Transverse colon (tissue), 4 donors: Measurements from ENCODE around the gene ADAM11. TPM values are rescaled to one million over a fixed set of nuclear protein-coding genes. Genes with fewer than 3 reads are reported as not detected.

Experiments
- DNase-seq: peaks from one replicate; pipeline ENCODE4 v3.0.0-alpha.2; 2019
- H3K27ac ChIP-seq, 4 donors: fragments of 200-600 bp; sonication (generic); 2 replicates each; pipeline ENCODE4 v1.5.1; 2016 to 2018; ENCODE audit warnings: inconsistent platforms in 4 of 4
- H3K27me3 ChIP-seq: fragments of 200-600 bp; sonication (generic); 2 replicates; pipeline ENCODE4 v1.5.1; 2017; ENCODE audit warnings: inconsistent platforms
- H3K36me3 ChIP-seq, 4 donors: fragments of 200-600 bp; sonication (generic); 2 replicates each; pipeline ENCODE4 v1.5.1; 2017 to 2019; ENCODE audit warnings: inconsistent platforms in 4 of 4
- H3K4me1 ChIP-seq, 4 donors: fragments of 200-600 bp; sonication (generic); 2 replicates each; pipeline ENCODE4 v1.5.1; 2017 to 2020; ENCODE audit warnings: inconsistent platforms in 4 of 4
- H3K4me3 ChIP-seq, 4 donors: fragments of 200-600 bp; sonication (generic); 1 replicate in 1 of 4; 2 replicates in 3 of 4; pipeline versions ENCODE4 v1.5.1 to v1.6.1; 2017 to 2019; ENCODE audit warnings: inconsistent platforms in 4 of 4
- H3K9me3 ChIP-seq, 2 donors: fragments of 200-600 bp; sonication (generic); 2 replicates each; pipeline ENCODE4 v1.5.1; 2017 to 2019; ENCODE audit warnings: inconsistent platforms in 2 of 2
- CTCF ChIP-seq, 5 experiments: fragments of 200-600 bp in 3 of 5; fragments of 450-650 bp in 2 of 5; sonication (generic) in 3 of 5; IDR thresholded peaks; 1 replicate in 2 of 5; 2 replicates in 3 of 5; pipeline ENCODE4 v1.5.1; 2016 to 2017; ENCODE audit warnings: antibody characterized with exemption in 5 of 5, inconsistent platforms in 3 of 5, mild to moderate bottlenecking in 2 of 5, moderate library complexity in 1 of 5
- EP300 ChIP-seq: sonication (generic); formaldehyde crosslinking; IDR thresholded peaks from one replicate; pipeline ENCODE4 v1.6.1; 2017; ENCODE audit warnings: antibody characterized with exemption, low read depth
- POLR2A ChIP-seq: fragments of 450-650 bp; IDR thresholded peaks from one replicate; pipeline ENCODE4 v1.6.1; 2016; ENCODE audit warnings: antibody characterized with exemption, mild to moderate bottlenecking, moderate library complexity
- POLR2AphosphoS5 ChIP-seq, 3 donors: sonication (generic); formaldehyde crosslinking; IDR thresholded peaks; one replicate each; pipeline ENCODE4 v1.6.1; 2016; ENCODE audit warnings: antibody characterized with exemption in 3 of 3
- WGBS, 2 donors: methylation state at CpG; one replicate each; pipeline ENCODE4 v1.1.5; 2018; ENCODE audit warnings: low coverage in 1 of 2; 5-methylcytosine and 5-hydroxymethylcytosine counted together
- in situ Hi-C, 4 donors: fragments of 200-750 bp; cut with MboI; loops; one replicate each; pipeline versions ENCODE4 v1.15.0 to v1.15.1; 2017; ENCODE audit warnings: low sequenced_read_pairs in 3 of 4, low pct_ligation_motif_present in 1 of 4, low pct_unique_long_range_greater_than_20kb in 1 of 4
- intact Hi-C: fragments of 100-400 bp; cut with DNase I; formaldehyde crosslinking; loops from one replicate; pipeline ENCODE4 v1.15.1; 2023; ENCODE audit warnings: low total_unique reads
- total RNA-seq, 4 donors: library from RNA; depleted of rRNA; stranded (reverse); fragments of >200 nt; gene quantifications; one replicate each; pipeline ENCODE4 v1.1.0, GENCODE V29; 2016

ADAM11 gene
- total RNA-seq, 4 donors from 2014 or later, result 0.37 to 2.0 (median 0.72) TPM

GRCh38 chr17:44749980-44750318 is 8.8 kb upstream of the ADAM11 start:
- Histone ChIP-seq H3K27ac (peak overlapping the region in 1 of 4 donors; percentile 25), H3K9me3 (no peaks in the 10 kb centered on the region), H3K36me3 (no peaks in the 10 kb centered on the region), H3K4me3 (no peak overlapping the region), H3K4me1 (no peaks in the 10 kb centered on the region), H3K27me3 (no peaks in the 10 kb centered on the region)
- TF ChIP-seq CTCF (IDR thresholded peaks at IDR 0.05) (no peak), POLR2AphosphoS5 (IDR thresholded peaks at IDR 0.05) (no peak), POLR2A (no peak), EP300 (no peak)
- intact Hi-C loops (no loop called here), in situ Hi-C loops (no loop called here)
- 77% methylated on average over 9 of the region's 9 CpGs; no CpG with 5 or more reads in 1 of the 2 donors for WGBS, 2 donors
- no peak for DNase-seq

- Histone ChIP-seq H3K36me3 (no peaks in the 10 kb centered on the region), H3K4me3 (no peak overlapping the region), H3K27ac (no peak overlapping the region), H3K9me3 (no peaks in the 10 kb centered on the region), H3K27me3 (no peaks in the 10 kb centered on the region), H3K4me1 (no peaks in the 10 kb centered on the region)
- in situ Hi-C loops (no loop called here), intact Hi-C loops (no loop called here)
- 70 to 93% methylated on average over 3 to 7 of the region's 7 CpGs for WGBS, 2 donors
- DNase-seq, result no peak
- TF ChIP-seq POLR2A (no peak), CTCF (IDR thresholded peaks at IDR 0.05) (no peak), EP300 (no peak), POLR2AphosphoS5 (IDR thresholded peaks at IDR 0.05) (no peak)
Observed at GRCh38 chr17:44751331-44751730, 7.5 kb upstream of the ADAM11 start.

- in situ Hi-C loops (no loop called here), intact Hi-C loops (no loop called here)
- no peak overlapping the region for H3K27ac ChIP-seq
- no peak for DNase-seq
- no peak overlapping the region for H3K4me3 ChIP-seq
- WGBS, 2 donors, result 92 to 94% methylated on average over 8 to 10 of the region's 10 CpGs
- TF ChIP-seq POLR2A, result no peak
- TF ChIP-seq CTCF (IDR thresholded peaks at IDR 0.05), result no peak
- no peak for TF ChIP-seq POLR2AphosphoS5 (IDR thresholded peaks at IDR 0.05)
- TF ChIP-seq EP300, result no peak
- H3K27me3 ChIP-seq, result no peaks in the 10 kb centered on the region
- H3K36me3 ChIP-seq, result no peaks in the 10 kb centered on the region
- no peaks in the 10 kb centered on the region for H3K9me3 ChIP-seq
- H3K4me1 ChIP-seq, result no peaks in the 10 kb centered on the region
Observed at GRCh38 chr17:44751806-44752205, 7.0 kb upstream of the ADAM11 start.

- H3K36me3 ChIP-seq, result no peaks in the 10 kb centered on the region
- in situ Hi-C loops, result no loop called here
- no peaks in the 10 kb centered on the region for H3K9me3 ChIP-seq
- H3K27me3 ChIP-seq, result peaks cover 11% of the 10 kb centered on the region
- 78 to 80% methylated on average over 2 to 14 of the region's 17 CpGs for WGBS, 2 donors
- no peak overlapping the region for H3K27ac ChIP-seq
- H3K4me3 ChIP-seq, result no peak overlapping the region
- intact Hi-C loops, result no loop called here
- TF ChIP-seq EP300 (no peak), POLR2A (no peak), POLR2AphosphoS5 (IDR thresholded peaks at IDR 0.05) (no peak), CTCF (IDR thresholded peaks at IDR 0.05) (no peak)
- H3K4me1 ChIP-seq, result no peaks in the 10 kb centered on the region
- DNase-seq, result no peak
Observed at GRCh38 chr17:44752953-44753861, 5.6 kb upstream of the ADAM11 start.
